Caki2 (cell line): ENCODE measurements around the gene MRM2. TPM values are rescaled to one million over a fixed set of nuclear protein-coding genes. Genes with fewer than 3 reads are reported as not detected.

Experiments used
- DNase-seq: peaks from one replicate; pipeline ENCODE4 v3.0.0-alpha.2; 2015; ENCODE audit warnings: low read depth
- in situ Hi-C: cut with HindIII; loops from 2 replicates; pipeline ENCODE4 v1.10.0; 2016; ENCODE audit warnings: low sequenced_read_pairs, low pct_unique_long_range_greater_than_20kb, mixed read lengths
- total RNA-seq: library from RNA; depleted of rRNA; stranded (reverse); fragments of >200 nt; shearing (Covaris generic); gene quantifications from 2 replicates; pipeline ENCODE4 v1.2.3, GENCODE V29; 2014; ENCODE audit warnings: low replicate concordance

MRM2 gene
- total RNA-seq, 1 experiment from 2014 or later, result 54.2 TPM

GRCh38 chr7:2199956-2200583 is 41.9 kb downstream of the MRM2 start:
- no peak for DNase-seq
- in situ Hi-C loops, result no loop called here

- no peak for DNase-seq
- in situ Hi-C loops, result no loop called here
These were observed 42.5 kb downstream of the MRM2 start for GRCh38 chr7:2199528-2199927.

- DNase-seq, result no peak
- in situ Hi-C loops, result no loop called here
These were observed 43.2 kb downstream of the MRM2 start for GRCh38 chr7:2198760-2199159.

DNA sequence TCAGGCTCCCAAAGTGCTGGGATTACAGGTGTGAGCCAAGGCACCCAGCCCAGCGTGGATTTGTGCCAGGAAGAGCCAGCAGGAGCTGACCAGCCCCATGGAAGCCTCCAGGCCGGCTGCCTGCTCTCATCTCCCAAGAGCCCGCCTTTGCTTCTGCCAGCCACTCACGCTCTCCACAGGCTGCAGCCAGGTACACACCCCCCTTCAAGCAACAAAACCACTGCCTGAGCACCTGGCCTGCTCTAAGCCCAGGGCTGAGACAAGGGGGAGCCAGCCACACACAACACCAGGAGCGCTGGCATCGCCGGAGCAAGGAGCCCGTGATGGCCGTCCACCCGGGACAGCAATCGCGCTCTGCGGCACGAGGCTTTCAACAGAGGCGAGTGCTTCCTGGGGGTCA is 43.8 kb downstream of the MRM2 start:
- no peak for DNase-seq
- in situ Hi-C loops, result no loop called here

- DNase-seq, result no peak
- in situ Hi-C loops, result no loop called here
These were observed 44.4 kb downstream of the MRM2 start for GRCh38 chr7:2197436-2198155.

DNA sequence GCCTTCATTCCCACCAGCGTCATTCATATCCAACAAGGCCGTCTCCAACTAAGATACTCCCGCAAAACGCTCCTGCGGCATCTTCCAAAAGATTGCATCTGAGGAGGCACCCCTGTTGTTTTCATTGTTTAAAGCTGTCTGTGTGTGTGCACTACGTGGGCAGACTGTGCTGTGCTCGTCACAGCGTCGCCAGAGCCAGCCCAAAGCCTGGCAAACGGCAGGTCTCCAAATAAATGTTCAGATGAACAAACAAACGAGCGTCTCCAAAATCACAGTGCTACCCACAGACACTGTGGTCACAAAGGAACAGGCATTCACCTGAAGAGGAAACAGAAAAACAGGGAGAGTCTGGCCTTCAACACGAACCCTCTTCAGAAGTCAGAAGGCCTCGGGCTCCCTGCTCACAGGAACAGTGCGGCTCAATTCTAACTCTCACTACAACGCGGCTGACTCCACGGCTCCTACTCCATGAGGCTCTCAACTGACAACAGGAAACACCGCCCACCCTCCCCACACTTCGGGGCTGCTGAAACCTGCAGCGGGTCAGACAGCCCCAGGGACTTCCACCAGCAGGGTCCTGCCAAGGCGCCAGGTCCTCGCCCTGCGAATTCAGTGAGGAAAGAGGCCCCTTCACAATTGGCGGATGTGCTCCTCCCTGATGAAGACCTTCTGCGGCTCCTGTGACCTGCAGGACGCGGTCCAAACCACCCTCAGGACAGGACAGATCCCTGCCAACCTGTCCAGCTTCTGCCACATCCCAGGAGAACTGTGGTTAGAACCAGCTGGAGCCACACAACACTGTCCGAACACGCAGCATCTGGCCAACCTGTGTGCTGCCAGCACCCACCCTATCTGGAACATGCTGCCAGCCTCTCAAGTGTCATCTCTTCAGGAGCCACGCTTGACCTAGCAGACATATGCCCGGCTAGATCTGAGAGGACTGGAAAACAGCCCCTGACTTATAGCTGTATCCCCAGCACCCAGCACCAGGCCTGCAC is 45.3 kb downstream of the MRM2 start:
- in situ Hi-C loops, result no loop called here

DNA sequence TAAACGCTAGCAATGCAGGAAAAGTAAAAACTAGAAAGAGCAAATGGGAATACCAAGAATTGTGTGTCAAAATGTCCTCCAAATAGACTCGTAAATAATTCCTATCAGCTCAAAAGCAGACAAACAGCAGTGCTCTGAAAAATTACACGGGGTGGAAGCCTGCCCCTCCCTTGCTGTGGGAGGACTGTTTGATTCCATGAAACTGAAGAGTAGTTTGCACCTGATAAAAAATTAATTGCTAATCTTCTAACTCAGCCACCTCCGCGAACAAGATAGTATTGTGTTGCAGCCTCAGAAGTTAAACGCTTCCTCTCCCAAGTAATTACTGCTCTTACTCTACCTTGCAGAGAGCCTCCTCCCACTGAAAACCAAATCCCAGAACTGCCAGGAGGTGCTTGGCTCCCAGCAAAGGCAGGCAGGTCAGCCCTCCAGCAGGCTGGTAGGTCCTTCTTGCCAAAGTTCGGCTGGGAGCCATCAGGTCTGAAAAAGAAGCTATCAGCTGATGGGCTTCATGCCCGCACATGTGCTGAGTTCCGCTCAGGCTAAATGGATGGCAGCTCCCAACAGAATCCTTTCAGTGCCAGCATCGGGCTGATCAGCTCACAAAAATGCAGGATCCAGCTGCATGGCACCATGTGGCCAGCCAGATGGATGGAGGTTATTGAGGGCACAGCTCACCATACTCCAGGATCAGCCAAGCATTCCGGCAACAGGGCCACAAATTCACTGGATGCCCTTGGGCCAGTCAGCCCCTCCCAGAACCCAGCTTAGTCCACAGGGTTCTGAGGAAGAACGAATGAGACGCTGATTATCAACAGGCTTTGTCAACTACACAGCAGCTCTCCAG is 46.4 kb downstream of the MRM2 start:
- in situ Hi-C loops, result no loop called here
- DNase-seq, result no peak

More for the DNA sequence above, 45.3 kb downstream of the MRM2 start:
- DNase-seq, result no peak

GRCh38 chr7:2193575-2194305 is 48.3 kb downstream of the MRM2 start:
- in situ Hi-C loops, result no loop called here
- no peak for DNase-seq

DNA sequence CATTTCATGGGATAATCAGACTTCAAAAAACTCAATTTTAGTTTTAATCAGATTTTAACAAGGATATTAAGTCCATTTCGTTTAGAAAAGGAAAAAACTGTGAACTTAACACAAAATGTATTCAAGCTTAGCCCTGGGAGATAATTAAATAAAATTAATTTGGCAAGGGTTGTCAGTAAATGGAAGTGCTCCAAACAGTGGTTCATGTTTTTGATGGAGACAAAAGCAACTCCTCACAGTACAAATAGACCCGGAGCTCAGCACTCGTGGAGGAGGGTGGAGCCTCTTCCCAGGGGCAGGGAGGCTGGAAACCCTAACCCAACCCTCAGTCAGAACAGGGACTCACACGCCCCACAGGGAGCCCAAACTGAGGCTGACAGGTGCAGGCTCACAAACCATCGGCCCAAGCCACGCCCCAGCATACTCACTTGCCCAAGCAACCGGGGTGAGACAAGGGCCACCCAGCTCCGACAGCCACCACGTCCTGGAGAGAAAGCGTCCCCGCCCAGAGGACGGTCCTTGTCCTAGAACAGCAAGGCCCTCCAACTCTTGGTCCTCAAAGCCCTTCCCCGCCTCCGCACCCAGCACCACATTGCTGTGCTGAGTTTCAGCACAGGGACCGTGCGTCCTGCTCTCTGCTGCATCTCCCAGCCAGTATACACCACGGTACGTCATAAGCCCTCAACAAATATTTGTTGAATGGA is 49.0 kb downstream of the MRM2 start:
- no peak for DNase-seq
- in situ Hi-C loops, result no loop called here

DNA sequence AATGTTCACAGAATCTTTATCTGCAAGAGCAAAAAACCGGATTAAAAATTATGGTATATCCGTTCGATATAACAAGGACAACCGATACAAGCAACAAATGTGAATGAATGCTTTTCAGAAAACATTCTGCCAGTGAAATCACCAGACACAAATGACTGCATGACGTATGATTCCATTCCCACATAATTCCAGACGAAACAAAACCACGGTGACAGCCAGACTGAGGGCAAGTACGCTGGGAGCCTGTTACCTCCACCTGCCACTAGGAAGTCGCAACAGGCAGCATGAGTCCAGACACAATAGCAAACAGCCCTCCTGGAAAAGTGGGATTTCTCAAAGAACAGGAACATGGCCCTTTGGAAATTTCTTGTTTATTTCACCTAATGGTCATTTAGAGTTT is 51.0 kb downstream of the MRM2 start:
- in situ Hi-C loops, result no loop called here

DNA sequence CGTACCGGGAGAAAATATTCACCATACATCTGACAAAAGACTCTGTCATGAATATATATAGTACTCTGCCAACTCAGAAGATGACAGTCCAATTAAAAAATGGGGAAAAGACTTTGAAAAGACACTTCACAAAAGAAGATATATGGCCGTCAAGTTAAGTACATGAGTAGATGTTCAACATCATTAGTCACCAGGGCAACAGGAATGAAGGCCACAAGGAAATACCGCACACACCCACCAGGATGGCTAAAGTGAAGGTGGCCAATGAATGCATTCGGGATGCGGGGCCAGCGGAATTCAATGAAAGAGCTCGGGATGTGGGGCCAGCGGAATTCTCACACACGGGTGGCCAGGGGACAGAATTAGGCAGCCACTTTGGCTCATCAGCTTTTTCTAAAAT is 51.5 kb downstream of the MRM2 start:
- no peak for DNase-seq
- in situ Hi-C loops, result no loop called here

More for the DNA sequence above, 51.0 kb downstream of the MRM2 start:
- DNase-seq, result no peak

- no peak for DNase-seq
- in situ Hi-C loops, result no loop called here
These were observed 55.8 kb downstream of the MRM2 start for GRCh38 chr7:2186166-2186565.

GRCh38 chr7:2185715-2186114 is 56.3 kb downstream of the MRM2 start:
- no peak for DNase-seq
- in situ Hi-C loops, result no loop called here
